GM18858 (cell line): ENCODE data around the gene CPSF4L.

ENCODE experiments used
- ATAC-seq: cut with Tn5 transposase; IDR thresholded peaks from one replicate; pipeline ENCODE4 v1.9.1; 2021; ENCODE audit not compliant: unreplicated experiment

Gene CPSF4L

DNA sequence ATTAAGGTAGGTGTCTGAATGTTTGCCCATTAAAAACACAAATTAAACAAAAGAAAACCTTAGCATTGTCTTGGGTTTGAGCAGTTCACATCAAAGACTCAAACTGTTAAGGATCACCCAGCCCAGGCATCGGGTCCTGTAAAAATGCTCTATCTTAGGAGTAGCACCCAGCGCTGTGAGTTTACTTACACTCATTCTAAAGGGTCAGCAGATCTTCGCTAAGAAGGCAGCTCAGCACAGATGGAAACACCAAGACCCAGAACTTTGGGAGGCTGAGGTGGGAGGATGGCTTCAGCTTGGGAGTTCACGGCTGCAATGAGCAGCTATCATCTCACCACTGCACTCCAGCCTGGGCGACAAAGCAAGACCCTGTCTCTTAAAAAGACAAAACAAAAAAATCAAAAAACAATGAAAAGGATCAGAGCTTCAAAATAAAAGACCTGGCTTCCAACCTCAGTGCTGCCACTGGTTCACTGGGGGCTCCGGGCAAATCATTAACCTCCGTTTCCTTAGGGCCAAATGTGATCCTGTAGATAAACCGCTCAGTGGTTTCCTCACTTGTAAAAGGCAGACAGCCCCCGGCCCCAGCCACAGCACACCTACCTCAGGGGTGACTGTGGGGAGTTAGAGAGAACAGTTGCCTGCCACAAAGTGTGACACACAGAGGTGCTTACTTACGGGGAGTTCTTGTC is 57.7 kb downstream of the CPSF4L start:
- ATAC-seq = no peak

DNA sequence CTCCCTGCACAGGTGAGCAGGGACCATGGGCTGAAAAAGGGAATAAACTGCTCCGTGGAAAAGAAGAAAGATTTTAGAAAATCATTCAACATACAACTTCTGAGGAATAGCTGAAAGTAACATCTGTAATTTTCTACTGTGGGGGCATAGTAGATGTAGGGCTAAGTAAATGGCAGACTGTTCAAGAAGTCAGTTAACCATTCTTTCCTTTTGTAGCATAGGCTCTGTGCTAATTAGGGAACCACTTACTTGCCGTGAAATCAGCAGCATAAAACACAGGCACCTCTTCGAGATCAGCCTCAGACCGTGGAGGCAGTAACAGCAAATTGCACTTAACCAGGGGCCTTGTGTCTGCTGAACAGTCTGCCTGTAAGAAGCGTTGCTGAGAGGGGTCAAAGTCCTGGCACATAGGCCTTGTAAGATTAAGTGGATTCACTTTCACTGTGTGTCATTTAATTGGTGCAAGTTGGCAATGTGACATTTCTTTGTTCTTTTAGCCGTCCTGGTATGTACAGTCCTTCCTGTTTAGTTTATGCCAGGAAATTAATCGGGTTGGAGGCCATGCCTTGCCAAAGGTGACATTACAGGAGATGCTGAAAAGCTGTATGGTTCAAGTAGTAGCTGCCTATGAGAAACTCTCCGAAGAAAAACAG is 58.4 kb downstream of the CPSF4L start:
- ATAC-seq = no peak

DNA sequence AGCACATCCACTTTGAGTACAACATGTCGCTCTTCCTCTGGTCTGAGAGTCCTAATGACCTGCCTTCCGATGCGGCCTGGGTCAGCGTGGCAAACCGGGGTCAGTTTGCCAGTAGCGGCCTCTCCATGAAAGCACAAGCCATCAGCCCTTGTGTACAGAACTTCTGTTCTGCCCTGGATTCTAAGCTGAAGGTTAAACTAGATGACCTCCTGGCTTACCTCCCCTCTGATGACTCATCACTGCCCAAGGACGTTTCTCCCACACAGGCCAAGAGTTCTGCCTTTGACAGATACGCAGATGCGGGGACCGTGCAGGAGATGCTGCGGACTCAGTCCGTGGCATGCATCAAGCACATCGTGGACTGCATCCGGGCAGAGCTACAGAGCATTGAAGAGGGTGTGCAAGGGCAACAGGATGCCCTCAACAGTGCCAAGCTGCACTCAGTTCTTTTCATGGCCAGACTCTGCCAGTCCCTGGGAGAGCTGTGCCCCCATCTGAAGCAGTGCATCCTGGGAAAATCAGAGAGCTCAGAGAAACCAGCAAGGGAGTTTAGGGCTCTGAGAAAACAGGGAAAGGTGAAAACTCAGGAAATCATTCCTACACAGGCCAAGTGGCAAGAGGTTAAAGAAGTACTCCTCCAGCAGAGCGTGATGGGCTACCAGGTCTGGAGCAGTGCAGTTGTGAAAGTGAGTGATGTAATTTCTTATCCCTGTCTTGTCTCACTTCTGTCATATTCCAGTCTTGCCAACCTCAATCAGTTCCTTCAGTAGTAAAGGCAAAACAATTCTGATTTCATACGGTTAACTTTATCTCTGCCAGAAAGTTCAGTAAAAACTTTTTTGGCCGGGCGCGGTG is 60.2 kb downstream of the CPSF4L start:
- no peak for ATAC-seq

DNA sequence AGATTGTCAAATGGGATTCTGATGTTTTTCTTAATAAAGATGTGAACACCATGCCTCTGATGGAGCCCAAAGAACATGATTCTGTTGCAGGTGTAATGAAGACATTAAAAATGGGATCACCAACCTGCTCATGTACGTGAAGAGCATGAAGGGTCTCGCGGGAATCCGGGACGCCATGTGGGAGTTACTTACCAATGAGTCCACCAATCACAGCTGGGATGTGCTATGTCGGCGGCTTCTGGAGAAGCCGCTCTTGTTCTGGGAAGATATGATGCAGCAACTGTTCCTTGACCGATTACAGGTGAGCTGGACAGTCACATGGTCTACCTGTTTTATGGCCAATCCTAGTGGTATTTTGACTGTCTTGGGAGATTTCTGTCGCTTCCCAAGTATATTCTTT is 61.2 kb downstream of the CPSF4L start:
- ATAC-seq = no peak

DNA sequence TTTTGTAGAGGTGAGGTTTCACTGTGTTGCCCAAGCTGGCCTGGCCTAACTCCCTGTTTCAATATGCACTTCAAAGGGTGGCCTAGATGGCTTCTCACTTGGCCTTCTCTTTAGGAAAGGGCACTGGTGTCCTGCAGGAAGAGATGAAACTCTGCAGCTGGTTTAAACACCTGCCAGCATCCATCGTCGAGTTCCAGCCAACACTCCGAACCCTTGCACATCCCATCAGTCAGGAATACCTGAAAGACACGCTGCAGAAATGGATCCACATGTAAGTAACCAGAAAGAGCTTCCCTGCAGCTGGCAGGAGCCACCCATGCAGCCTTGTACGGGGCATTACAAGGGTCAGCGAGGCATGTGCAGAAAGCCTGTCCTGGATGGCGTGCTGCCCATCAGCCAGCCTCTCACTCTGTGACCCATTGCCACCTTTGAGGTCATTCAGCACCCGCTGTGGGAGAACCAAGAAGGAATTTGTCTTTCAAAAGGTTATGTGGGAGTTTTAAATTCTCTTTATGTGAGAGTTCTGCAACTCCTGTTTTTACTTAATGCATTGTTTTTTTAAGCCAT is 61.8 kb downstream of the CPSF4L start:
- no peak for ATAC-seq

DNA sequence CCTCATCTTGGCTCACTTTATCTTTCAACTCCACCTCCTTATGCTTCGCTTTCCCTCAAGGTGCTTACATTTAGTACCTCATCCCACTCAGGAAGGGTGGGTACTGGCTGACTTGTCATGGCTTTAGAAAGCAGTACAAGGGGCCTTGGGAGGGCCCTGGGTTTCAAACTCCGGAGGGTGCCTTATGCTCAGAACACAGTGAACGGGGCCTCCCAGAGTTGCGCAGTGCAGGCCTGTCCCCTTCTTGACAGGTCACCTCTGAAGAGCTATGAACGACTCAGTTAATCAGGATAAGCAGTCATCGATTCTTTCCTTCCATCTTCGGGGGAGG is 62.8 kb downstream of the CPSF4L start:
- no peak for ATAC-seq
